ENCODE measurements around the gene MILR1.

DNA sequence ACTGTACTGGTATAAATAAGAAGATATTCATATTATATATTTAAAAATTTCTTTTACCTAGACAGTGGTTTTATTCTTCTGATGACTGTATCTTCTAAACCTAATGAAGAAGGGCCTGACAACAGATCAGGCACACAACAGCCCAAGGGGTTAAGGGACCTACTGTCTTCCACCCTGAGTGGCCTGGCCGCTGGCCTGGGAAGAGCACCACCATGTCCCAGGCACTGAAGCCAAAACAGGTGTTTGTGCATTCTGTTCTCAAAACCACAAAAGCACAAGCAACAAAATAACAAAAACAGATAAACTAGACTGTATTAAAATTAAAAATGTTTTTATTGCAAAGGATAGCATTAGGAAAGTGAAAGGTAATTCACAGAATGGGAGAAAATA, 49.2 kb upstream of the MILR1 start:
- TF ChIP-seq, protein P1, sequence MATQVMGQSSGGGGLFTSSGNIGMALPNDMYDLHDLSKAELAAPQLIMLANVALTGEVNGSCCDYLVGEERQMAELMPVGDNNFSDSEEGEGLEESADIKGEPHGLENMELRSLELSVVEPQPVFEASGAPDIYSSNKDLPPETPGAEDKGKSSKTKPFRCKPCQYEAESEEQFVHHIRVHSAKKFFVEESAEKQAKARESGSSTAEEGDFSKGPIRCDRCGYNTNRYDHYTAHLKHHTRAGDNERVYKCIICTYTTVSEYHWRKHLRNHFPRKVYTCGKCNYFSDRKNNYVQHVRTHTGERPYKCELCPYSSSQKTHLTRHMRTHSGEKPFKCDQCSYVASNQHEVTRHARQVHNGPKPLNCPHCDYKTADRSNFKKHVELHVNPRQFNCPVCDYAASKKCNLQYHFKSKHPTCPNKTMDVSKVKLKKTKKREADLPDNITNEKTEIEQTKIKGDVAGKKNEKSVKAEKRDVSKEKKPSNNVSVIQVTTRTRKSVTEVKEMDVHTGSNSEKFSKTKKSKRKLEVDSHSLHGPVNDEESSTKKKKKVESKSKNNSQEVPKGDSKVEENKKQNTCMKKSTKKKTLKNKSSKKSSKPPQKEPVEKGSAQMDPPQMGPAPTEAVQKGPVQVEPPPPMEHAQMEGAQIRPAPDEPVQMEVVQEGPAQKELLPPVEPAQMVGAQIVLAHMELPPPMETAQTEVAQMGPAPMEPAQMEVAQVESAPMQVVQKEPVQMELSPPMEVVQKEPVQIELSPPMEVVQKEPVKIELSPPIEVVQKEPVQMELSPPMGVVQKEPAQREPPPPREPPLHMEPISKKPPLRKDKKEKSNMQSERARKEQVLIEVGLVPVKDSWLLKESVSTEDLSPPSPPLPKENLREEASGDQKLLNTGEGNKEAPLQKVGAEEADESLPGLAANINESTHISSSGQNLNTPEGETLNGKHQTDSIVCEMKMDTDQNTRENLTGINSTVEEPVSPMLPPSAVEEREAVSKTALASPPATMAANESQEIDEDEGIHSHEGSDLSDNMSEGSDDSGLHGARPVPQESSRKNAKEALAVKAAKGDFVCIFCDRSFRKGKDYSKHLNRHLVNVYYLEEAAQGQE (IDR thresholded peaks at IDR 0.05), result no peak
- TF ChIP-seq, protein P2, sequence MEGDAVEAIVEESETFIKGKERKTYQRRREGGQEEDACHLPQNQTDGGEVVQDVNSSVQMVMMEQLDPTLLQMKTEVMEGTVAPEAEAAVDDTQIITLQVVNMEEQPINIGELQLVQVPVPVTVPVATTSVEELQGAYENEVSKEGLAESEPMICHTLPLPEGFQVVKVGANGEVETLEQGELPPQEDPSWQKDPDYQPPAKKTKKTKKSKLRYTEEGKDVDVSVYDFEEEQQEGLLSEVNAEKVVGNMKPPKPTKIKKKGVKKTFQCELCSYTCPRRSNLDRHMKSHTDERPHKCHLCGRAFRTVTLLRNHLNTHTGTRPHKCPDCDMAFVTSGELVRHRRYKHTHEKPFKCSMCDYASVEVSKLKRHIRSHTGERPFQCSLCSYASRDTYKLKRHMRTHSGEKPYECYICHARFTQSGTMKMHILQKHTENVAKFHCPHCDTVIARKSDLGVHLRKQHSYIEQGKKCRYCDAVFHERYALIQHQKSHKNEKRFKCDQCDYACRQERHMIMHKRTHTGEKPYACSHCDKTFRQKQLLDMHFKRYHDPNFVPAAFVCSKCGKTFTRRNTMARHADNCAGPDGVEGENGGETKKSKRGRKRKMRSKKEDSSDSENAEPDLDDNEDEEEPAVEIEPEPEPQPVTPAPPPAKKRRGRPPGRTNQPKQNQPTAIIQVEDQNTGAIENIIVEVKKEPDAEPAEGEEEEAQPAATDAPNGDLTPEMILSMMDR (IDR thresholded peaks at IDR 0.05), result no peak
- TF ChIP-seq HDAC2 (IDR thresholded peaks at IDR 0.05), result no peak
- TF ChIP-seq POLR2A (IDR thresholded peaks at IDR 0.05; ENCODE audit: low read length), result no peak

All from A549 (cell line).